Astrocyte of the hippocampus (primary cell): ENCODE measurements around the gene HNRNPLL.

ENCODE experiments used
- DNase-seq: peaks from one replicate; pipeline ENCODE4 v3.0.0; 2011; ENCODE audit warnings: low read depth, low spot score

Gene HNRNPLL

DNA sequence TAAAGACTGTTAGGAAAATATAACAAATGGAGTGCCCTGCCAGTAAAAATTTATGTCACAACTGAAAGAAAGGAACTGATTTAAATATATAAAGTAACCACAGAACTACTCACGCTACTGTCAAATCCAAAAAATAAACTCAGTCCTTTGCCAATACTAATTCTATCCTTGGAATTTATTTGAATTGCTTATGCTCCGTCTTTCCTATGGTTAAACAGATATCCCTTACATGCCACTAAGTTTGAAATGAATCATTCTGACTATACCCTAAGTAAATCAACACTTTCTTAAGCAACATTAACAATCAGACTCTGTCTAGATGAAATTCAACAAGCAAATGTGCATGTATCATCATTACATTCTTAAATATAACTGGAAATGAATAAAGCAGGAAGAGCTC is 9.8 kb downstream of the HNRNPLL start:
- no peak for DNase-seq

DNA sequence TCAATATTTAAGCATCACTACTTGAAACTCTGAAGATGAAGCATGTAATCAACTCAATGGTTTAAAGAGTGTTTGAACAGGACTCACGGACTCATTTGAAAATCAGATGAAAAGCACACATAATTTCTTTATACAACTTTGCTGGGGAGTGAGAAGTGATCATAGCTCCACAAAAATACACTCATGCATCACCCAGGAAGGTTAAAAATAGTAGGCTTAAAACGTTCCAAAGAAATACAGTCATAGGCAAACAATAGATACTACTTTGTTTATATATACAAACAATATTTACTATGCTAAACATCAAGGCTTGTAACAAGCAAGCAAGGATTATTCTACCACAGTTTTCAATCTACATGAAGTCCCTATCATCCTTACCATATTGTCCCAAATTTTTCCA is 11.6 kb downstream of the HNRNPLL start:
- no peak for DNase-seq

DNA sequence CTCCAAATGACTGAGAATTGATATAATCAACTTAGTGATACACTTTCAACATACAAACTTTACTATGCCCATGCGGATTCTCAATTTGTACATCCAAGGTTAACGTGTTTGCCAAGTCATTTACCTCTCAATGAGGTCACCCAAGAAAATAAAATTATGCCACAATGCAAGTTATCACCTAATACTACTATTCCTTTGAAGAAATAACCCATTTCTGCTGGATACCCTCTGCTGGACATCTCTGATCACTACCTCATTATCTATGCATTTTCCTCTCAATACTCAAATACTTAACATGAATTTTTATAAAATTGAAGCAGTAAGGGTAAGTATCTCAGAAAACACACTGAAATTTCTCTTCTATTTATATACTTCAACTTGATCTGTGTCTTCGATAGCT is 12.7 kb downstream of the HNRNPLL start:
- peak; percentile 7 for DNase-seq

DNA sequence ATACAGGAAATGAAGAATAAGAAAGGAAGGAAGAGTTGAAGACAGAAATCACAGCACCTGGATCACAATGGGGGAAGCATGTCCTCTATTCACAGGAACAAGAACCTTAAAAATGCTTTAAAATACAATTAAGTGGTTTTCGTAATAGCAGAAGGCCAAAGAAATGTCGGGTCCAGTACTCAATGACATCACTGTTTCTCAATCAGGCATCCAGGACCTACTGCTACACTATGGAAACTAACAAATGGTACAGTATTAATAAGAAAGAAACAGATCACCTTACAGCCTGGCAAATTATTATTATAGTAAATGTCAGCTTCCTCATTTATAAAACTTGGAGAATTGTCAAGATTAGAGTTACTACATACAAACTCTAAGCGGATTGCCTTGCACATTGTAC is 15.8 kb downstream of the HNRNPLL start:
- DNase-seq = no peak

DNA sequence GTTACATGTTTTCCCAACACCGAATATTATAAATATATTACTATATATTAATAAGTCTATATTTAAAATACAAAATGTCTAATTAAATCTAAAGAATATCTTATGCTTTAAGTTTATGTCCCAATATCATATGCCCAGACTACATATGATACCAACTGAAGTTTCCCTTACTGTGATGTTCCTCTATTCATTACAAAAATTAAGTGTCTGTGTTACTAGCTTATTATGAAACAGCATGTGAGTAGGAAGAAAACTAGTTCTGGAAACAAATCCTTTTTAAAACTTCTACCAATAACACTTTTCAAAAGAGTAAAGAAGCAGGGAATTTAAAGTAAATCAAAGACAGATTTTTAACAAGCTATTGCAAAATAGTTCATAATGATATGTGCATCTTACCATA is 17.8 kb downstream of the HNRNPLL start:
- DNase-seq = no peak

DNA sequence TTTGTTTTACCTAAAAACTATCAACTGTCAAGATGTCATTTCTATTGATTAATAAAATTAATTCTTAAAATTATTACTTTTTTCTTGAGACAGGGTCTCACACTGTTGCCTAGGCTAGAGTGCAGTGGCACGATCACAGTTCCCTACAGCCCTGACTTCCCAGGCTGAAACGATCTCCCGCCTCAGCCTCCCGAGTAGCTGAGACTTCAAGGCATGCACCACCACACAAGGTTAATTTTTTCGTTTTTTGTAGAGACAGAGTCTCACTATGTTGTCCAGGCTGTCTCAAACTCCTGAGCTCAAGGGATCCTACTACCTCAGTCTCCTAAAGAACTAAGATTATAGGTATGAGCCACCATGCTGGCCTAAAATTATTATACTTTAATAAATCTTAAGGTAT is 18.7 kb downstream of the HNRNPLL start:
- no peak for DNase-seq

DNA sequence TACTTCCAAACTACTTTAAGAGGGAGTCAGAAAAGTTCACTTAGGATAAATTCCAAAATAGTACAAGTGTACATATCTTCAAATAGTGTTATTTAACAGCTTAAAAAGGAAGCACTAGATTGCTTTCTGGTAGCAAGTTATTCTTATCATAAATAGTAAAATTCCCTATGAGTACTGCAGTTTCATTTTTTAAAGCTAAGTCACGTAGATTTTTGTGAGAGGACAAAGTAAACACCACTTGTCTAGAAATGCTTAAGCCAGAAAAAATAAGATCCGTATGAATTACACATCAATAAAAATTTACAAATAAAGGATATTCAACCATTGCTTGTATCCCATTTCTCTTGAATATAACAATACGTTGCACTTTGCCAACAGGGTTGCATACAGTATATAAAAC is 19.2 kb downstream of the HNRNPLL start:
- DNase-seq = no peak

DNA sequence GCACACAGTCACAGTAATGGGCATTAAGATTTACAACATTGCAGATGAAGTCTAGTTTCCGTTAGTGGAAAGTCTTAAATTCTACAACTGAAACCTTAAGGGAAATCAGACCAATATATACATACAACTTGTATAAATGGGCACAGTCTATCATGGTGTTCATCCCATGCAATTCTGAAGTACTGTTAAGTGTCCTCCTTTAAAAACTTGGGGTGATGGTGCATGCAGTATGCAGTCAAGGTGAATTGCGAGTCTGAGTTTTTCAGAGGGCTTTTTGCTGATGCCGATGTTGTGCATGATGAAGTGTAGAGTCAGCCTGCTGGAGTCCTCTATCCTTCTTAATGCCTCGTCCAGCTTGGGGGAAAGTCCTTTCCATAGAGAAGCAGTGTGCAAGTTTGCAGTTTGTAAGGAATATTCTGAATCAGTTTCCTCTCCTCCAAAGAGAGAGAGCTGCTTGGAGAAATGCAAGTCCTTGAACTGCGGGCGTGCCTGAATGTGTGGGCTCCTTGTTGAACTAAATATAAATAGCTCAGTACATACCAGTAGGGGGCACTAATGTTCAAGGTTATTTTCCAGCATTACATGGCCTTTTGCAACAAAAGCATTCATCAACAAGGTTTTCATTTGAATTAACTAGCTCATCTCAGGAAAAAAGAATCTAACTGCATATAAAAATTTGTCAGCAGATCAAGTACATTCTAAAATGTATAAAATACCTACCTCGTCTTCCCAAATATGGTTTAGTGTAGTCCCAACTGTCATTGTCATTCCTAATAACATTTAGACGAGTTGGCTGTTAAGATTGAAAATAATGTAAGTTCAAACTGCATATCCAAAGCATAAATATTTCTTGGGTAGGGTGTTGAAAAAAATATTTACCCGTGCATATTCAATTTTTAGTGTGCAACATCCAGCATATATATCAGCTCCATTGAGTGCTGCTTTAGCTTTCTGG is 21.3 kb downstream of the HNRNPLL start:
- DNase-seq = peak; percentile 83

DNA sequence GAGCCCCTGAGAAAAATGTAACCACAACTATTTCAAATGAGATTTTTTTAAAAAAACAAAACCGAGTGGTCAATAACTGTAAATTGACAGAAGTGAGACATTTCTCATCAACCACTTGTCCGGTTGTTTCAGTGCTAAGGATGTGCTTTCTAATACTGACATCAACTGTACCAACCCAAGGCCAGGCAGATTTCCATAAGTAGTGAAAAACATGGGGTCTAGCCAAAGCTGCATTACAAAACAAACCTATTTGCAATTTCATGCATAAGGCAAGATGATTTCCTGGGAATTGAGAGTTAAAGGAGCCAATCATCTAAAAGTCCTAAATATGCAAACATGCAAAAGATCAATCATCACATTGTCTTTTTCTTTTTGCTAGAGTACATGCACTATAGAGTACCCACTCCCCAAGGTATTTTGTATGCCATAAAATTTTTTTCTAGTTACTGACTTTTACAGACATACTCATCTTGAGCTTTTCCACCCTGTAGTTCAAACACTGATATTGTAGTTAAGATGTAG is 22.6 kb downstream of the HNRNPLL start:
- DNase-seq = no peak

DNA sequence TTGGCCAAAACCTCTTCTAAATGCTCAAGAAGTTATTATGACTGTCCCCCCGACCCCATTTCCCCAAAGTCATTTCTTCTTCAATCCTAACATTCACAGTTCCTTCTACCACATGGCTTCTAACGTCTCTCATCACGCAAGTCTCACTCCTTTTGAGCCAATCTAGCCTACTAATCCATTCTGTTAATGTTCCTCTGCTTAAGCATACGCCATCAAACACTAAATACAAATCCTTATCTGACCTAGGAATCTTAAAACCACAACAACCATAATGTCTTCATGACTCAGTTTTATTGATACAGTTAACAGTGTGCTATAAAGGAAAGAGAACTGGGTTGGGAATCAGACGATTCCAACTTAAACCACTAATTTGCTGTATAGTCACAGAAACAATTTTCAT is 23.9 kb downstream of the HNRNPLL start:
- peak; percentile 6 for DNase-seq

DNA sequence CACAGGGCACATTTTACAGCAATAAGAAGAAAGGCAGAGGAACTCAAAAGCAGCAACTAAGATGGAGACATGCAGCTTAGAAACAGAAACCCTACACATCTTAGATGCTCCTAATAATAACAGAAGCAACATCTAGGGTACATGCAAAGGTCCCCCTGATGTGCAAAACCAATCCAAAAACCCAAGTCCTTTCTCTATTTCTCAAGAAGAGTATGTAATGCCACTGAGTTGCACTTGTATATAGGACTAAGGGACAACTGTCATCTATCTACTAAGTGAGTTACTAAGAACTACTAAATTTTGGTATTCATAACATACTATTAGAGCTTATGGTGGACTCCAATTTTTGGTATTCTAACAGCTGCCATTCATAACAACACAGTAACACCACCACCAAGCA is 28.4 kb downstream of the HNRNPLL start:
- DNase-seq = no peak

DNA sequence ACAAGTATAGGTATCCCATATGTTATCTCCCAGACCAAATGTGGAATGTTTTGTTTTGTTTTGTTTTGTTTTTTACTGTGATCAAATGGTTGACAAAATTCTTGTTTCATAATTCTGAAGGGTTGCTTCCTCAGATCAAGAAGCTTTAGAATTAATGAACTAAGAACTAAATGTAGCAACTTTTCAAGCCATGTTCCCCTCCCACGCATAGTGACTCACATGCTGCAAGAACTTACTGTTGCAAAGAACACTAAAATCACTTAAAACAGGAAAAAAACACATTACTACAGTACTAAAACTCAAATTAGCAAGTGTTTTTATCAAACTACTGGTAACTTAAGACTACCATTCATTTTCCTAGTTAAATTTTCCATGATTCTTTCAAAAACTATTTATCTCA is 30.6 kb downstream of the HNRNPLL start:
- DNase-seq = peak; percentile 26

DNA sequence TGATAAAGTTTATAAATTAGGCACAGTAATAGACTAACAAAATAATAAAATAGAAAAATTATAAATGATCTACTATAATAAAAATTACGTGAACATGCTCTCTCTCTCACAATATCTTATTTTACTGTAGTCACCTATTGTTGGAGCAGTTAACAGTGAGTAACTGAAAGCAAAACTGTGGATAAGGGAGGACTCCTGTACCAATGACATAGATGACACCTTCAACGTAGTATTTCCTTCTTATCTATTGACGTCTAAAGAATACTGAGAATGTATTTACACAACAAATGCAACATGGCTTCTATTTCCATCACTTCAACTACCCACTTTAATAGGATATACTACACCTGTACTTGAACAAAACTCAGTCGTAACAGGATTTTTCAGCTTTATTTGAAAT is 31.5 kb downstream of the HNRNPLL start:
- no peak for DNase-seq

DNA sequence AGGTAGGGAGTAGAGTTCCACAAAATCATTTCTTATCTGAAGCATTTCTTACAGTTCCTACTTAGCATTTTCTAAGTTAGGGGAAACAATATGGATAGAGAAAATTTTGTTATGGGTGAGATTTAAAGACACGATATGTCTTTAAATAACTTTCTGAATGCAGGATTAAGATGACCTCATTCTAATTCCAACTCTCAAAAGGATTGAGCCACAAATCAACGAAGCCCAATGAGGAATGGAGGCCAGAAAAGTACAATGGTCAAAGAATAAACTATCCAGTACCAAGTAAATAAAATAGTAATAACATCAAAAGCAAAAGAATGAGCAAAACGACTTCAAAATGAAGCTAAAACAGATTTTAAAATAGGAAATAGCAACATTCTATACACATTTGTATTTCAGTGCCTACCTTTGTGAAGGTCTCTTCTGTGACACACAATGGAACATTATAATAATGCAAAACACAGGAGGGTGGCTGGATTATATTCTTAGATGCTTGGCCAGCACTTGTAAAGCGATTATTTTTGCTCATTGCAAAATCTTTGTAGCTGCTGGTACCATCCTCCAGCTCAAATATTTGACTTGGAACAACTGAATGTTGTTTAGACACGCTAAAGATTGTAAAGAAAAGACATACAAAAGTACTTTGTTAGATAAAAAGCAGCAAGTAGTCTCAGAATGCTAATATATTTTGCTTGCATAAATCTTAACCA is 33.8 kb downstream of the HNRNPLL start:
- no peak for DNase-seq

DNA sequence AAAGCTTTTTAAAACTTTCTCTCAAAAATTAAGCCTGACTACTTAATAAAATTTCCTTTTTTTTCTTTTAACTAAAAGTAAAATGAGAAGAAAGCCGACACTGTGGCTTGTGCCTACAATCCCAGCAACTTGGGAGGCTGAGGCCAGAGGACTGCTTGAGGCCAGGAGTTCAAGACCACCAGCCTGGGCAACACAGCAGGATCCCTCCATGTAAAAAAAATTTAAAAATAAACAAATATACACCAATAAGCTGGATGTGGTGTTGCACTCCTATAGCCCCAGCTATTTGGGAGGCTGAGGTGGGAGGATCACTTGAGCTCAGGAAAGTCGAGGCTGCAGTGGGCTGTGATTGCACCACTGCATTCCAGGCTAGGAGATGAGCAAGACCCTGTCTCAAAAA is 37.4 kb downstream of the HNRNPLL start:
- DNase-seq = no peak

DNA sequence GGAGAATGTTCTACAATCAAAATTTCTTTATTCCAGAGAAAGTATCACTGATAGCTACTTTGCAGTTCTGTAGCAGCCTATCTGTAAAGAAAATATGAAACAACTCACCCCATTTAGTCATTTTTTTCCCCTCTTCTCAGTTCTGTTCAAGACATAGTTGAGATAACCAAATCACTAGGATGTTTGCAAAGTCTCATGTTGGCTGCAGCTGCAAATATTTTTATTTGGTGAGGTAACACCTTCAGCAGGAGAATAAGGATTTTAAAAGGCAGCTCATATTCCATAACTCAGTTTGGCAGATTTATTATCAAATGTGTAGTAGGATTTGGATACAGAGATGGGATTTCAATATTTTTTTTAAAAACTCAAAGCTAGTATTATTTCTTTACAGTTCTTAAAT is 41.0 kb downstream of the HNRNPLL start:
- DNase-seq = no peak

DNA sequence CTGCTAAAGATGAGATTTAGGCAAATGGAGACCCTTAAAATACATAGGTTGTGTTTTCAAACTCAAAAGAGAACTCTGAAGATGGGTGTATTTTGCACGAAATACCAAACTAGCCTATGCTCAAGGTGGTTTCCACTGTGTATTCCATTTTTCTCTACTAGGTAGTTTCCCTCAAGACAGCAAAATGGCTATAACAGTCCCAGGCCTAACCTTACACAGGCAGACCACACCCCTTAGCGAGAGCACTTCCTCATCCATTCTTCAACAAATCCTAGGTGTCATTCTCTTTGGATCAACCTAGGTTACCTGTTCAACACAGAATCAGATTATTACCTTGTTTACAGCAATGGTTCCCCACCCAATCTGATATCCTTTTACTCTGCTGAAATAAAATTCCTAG is 42.6 kb downstream of the HNRNPLL start:
- DNase-seq = no peak

DNA sequence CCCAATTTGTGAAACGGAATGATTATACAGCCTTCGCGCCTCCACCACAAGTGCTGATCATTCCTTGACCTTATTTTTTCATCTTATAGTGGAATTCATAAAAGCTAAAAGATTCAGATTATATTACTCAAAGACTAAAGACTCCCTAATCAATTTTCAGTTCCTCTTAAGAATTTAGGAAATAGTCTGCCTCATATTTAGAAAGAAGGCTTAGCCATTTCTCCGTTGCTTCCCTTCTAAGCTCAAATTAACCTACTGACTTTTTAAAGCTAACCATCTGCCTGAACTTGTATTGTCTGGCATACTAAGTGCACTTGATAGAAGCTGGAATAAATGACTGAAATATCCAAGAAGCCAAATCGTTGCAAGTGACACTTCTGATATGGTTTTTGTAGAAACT is 44.7 kb downstream of the HNRNPLL start:
- no peak for DNase-seq

DNA sequence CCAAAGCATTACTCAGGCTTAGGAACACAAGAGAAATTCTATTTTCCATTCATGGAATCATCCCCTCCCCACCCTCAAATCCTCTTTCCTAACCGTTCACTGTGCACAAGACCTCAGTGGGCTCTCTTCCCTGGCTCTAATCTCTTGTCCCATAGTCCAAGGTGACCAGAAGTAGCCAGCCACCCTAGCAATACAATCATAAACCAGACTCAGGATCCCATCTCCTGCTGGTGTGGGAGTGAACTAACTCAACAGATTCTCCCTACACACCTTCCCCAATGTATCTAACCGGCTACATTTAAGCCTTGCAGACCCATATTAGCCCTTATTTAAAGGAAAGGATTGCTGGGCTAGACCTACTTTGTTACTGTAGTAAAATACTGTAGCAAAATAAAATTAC is 45.5 kb downstream of the HNRNPLL start:
- no peak for DNase-seq

DNA sequence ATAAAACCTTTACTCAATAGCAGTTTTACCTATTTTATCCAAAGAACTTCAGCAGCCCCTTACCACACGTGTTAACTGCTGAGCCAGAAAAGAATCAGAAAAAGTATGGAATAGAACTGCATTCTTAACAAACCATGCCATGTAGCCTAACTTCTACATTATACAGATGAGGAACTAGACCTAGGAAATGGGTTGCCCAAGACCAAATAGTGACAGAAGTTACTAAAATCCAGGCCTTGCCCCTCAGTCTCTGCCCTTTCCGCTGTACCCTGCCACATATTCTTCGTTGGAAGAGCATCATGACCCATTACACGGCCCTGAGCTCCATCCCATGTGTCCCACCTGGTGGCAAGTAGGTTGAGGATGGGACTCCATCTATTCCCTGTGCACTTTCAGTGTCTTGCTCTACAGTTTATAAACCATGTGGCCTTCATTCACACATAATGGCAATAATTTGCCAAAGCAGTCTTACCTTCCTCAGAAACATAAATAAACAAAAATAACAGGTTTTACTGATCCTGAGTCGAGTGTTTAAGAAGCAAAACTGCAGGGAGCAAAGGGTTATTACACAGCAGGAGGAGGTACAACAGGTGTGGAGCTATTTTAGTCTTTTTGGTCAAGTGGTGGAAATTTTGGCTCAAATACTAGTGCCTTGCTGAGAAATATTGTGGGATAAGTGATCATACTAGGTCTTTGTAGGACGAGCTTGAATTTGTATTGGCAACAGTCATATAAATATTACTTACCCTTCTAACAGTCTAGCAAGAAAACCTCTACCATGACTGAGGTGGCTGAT is 46.5 kb downstream of the HNRNPLL start:
- DNase-seq = no peak

DNA sequence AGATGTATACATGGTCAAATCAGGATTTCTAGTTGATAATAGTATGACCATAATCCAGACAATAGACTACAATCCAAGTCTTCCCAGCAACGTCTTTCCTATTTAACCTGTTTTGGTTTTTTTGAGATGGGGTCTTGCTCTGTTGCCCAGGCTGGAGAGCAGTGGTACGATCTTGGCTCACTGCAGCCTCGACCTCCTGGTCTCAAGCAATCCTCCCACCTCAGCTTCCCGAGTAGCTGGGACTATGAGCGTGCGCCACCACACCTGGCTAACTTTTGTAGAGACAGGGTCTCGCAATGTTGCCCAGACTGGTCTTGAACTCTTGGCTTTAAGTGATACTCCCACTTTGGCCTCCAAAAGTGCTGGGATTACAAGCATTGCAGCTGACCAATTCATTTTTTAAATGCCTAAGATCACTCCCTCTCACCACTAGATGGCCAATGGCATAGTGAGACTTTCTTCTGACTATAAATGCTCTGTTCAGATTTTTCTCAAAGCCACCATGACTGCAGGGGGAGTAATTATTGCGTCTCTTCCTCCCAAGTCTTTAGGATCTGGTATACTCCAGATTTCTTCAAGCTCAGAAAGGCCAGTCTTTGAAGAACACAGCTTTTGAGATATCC is 47.6 kb downstream of the HNRNPLL start:
- peak; percentile 31 for DNase-seq

DNA sequence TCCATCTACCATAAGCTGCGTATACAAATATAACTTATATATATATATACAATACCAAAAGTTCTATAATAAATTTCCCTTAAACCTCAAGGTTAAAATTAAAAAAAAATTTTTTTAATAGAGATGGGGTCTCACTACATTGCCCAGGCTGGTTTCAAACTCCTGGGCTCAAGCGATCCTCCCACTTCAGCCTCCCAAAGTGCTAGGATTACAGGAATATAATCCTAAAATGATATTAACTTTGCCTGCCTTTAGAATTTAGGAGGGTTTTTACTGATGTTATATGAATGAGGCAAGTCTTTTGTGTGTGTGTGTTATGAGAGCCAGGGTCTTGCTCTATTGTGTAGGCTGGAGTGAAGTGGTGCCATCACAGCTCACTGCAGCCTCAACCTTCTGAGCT is 49.2 kb downstream of the HNRNPLL start:
- DNase-seq = no peak
